Measurements from ENCODE around the gene KLHL24.
"Not testable (repeated sequence)": the region's sequence is repeated elsewhere in the genome, so short reads cannot be mapped to it uniquely, and the experiment has no call there.

DNA sequence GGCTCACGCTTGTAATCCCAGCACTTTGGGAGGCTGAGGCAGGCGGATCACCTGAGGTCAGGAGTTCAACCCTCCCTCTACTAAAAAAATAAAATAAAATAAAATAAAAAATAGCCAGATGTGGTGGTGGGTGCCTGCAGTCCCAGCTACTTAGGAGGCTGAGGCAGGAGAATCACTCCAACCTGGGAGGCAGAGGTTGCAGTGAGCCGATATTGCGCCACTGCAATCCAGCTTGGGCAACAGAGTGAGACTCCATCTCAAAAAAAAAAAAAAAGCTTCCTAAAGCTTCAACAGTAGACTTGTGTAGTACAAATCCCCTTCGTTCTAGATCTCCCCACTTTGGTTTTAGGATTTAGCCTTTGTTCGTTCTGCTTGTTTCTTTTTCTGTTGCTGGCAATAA is 68.5 kb downstream of the KLHL24 start:
- not testable (repeated sequence) for TF ChIP-seq EZH2 (IDR thresholded peaks at IDR 0.05; ENCODE audit: borderline replicate concordance, low read length); CTCF (conservative IDR thresholded peaks at IDR 0.05 in 1 of 2, IDR thresholded peaks at IDR 0.05 in 1 of 2; ENCODE audit: extremely low read depth in 1 of 2, insufficient read depth in 1 of 2, low read depth in 1 of 2, low read length in 2 of 2)

Measured in mammary epithelial cell (primary cell).